GM23248 (cell line): ENCODE data around the gene SHROOM1.

Experiments
- EZH2 ChIP-seq: fragments of 200-600 bp; sonication (generic); IDR thresholded peaks from 2 replicates; pipeline ENCODE4 v1.6.1; 2018; ENCODE audit warnings: antibody characterized with exemption, mild to moderate bottlenecking; ENCODE audit not compliant: insufficient read depth, poor library complexity, severe bottlenecking
- EZH2phosphoT487 ChIP-seq: fragments of 200-600 bp; sonication (generic); IDR thresholded peaks from 2 replicates; pipeline ENCODE4 v1.6.1; 2018; ENCODE audit warnings: antibody characterized with exemption, moderate library complexity, mild to moderate bottlenecking, low read depth; ENCODE audit not compliant: insufficient read depth

GRCh38 chr5:132837868-132838267, 7.4 kb upstream of the SHROOM1 start:
- no peak for TF ChIP-seq EZH2
- no peak for TF ChIP-seq EZH2phosphoT487
